H7 (cell line): ENCODE data around the gene TEX22. TPM values are rescaled to one million over a fixed set of nuclear protein-coding genes. Genes with fewer than 3 reads are reported as not detected.

ENCODE experiments used
- DNase-seq: peaks from one replicate; pipeline ENCODE4 v3.0.0; 2012
- H3K27me3 ChIP-seq: 2 replicates; pipeline ENCODE4 v1.6.0; 2011; ENCODE audit warnings: mild to moderate bottlenecking, low read length; ENCODE audit not compliant: control insufficient read depth, insufficient read depth
- H3K36me3 ChIP-seq: replicated peaks from 2 replicates; pipeline ENCODE4 v1.5.1; 2011; ENCODE audit warnings: low read length; ENCODE audit not compliant: control insufficient read depth, insufficient read depth
- H3K4me3 ChIP-seq: 2 replicates; pipeline ENCODE4 v1.5.1; 2011; ENCODE audit warnings: low read depth, mild to moderate bottlenecking, control low read depth, low read length, moderate library complexity; ENCODE audit not compliant: insufficient read depth
- total RNA-seq: library from RNA; depleted of rRNA; stranded (reverse); fragments of >200 nt; shearing (Covaris generic); gene quantifications from 2 replicates; pipeline ENCODE4 v1.2.3, GENCODE V29; 2014

TEX22 gene
- total RNA-seq, 1 experiment from 2014 or later = 0.42 TPM

DNA sequence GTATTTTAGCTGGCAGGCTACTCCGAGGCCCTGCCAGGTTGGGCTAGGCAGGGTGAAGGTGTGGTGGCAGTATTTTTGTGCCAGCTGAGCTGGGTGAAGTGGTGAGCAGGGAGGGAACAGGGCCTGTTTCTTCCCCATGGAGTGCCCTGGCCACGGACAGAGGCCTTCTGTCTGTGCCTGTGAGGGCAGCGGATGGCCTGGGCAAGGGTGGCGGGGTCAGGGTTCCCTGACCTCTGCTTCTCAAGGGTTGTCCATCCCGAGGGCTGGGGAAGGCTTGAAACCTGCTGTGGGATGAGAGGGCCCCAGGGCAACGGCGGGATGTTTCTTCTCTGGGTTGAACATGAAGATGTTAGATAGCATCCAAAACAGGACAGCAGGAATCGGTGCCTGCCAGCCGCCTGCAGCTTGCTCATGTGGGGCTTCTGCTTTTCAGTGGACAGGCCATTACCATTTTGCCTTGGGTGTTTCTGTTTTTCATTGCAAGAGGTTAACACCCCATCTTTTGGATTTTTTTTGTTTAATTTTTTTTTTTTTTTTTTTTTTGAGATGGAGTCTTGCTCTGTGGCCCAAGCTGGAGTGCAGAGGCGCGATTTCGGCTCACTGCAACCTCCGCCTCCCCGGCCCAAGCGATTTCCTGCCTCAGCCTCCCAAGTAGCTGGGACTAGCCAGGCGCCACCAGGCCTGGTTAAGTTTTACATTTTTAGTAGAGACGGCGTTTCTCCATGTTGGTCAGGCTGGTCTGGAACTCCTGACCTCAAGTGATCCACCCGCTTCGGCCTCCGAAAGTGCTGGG is 24.6 kb downstream of the TEX22 start:
- DNase-seq = peak; percentile 54
- Histone ChIP-seq H3K36me3 (peaks cover 2% of the 10 kb centered on the region), H3K27me3 (no peaks in the 10 kb centered on the region), H3K4me3 (no peak overlapping the region)

DNA sequence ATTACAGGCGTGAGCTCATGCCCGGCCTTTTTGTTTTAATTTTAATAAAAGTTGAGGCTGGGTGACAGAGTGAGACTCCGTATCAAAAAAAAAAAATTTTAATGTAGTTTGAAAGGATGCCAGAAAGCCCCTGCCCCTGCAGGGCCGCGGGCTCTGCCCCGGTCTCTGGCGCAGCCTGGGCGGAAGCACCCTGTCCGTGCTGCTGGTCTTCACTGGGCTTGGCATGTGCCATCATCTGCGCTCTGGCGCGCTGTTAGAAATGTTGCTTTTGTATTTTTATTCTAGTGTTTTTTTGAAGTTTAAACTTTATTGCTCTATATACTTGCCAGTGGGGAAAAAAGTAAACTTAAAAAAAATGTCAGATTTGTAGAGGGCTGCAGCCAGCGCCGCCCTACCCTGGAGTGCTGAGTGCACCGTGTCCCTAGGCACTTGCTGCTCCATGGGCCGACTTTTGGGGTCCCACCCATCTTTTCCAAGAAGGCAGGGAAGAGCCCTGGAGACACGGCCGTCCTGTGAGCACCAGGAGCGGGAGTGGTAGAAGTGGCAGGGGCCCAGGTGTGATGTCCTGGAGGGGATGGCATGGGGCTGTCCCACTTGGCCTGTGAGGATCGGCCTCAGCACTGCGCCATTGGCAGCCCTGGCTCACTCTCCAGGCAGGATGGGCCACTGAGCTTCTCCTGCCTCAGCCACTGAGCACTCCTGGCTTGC is 25.3 kb downstream of the TEX22 start:
- DNase-seq = peak; percentile 58
- Histone ChIP-seq H3K4me3 (no peak overlapping the region), H3K36me3 (peaks cover 4% of the 10 kb centered on the region), H3K27me3 (no peaks in the 10 kb centered on the region)

GRCh38 chr14:105424861-105425260 is 26.5 kb downstream of the TEX22 start:
- Histone ChIP-seq H3K36me3 (peaks cover 4% of the 10 kb centered on the region), H3K27me3 (no peaks in the 10 kb centered on the region), H3K4me3 (no peak overlapping the region)
- peak; percentile 52 for DNase-seq

DNA sequence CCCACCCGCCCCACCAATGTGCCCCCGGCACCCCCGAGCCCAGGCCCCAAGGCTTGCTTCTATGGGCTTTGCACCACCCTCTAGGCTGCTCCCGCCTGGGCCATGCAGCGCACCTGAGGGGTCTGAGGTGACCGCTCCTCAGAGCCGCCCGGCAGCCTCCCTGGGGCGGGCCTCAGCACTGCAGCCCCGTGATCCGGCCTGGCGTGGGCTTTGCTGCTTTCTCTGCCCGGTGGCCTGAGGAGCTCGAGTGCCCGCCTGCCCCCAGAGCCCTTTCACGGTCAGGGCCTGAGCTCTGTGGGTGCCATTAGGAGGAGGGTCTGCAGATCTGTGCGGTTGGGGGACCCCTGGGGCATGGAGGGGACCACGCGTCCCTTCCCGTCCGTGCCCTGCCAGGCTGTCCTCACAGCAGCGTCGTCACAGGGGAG is 27.5 kb downstream of the TEX22 start:
- Histone ChIP-seq H3K4me3 (no peak overlapping the region), H3K27me3 (no peaks in the 10 kb centered on the region), H3K36me3 (peaks cover 4% of the 10 kb centered on the region)
- peak; percentile 67 for DNase-seq

DNA sequence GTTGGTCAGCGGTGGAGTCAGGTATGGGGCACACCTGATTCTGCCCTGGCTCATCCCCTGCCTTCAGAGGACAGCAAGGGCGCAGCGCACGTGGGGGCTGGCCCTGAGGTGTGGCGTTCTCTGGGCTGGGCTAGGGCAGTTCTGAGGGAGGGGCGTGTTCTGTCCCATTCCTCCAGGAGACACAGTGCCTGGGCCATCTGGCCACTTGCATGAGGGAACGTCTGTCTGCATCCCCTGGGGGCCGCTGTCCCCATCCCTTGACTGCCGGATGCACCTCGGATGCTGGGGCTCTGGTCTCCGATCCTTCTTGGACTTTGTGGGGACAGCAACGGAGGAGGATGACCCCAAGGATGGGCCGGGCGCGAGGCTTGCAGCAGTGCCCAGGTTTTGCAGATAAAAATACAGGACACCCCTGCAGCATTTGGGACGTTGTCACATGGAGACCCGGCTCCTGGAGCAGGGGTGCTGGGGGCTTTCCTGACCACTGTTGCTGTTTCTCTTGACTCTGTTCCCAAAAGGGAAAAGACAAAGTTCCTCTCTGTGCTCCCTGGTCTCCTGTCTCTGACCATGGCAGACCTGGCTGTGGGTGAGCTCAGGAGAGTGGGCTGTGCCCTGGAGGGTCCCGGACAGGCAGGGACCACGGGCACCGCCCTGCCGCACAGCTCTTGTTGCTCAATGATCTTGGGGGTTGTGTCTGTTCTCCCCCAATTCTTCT is 28.2 kb downstream of the TEX22 start:
- Histone ChIP-seq H3K36me3 (peaks cover 4% of the 10 kb centered on the region), H3K27me3 (no peaks in the 10 kb centered on the region), H3K4me3 (no peak overlapping the region)
- peak; percentile 63 for DNase-seq

DNA sequence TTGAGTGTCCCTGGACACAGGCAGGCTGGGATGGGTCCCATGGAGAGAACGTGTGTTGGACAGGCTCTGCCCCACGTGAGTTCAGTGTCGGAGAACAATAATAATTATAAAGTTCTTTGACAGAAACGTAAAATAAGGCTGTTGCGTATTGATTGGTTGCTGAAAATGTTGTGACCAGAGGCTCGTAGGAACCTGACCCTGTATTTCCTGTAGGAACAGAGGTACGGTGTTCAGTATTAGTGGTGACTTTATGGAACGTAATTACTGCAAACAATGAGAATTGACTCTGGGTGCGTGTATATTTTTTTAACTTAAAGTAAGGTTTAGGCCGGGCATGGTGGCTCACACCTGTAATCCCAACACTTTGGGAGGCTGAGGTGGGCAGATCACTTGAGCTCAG is 29.1 kb downstream of the TEX22 start:
- peak; percentile 30 for DNase-seq
- Histone ChIP-seq H3K36me3 (peaks cover 4% of the 10 kb centered on the region), H3K27me3 (no peaks in the 10 kb centered on the region), H3K4me3 (no peak overlapping the region)

GRCh38 chr14:105427936-105428485 is 29.7 kb downstream of the TEX22 start:
- DNase-seq = peak; percentile 22
- Histone ChIP-seq H3K4me3 (no peak overlapping the region), H3K36me3 (peaks cover 4% of the 10 kb centered on the region), H3K27me3 (no peaks in the 10 kb centered on the region)

- peaks cover 4% of the 10 kb centered on the region for H3K36me3 ChIP-seq
- no peak for DNase-seq
- H3K4me3 ChIP-seq = no peak overlapping the region
- no peaks in the 10 kb centered on the region for H3K27me3 ChIP-seq
Measured at GRCh38 chr14:105430042-105430441, 31.7 kb downstream of the TEX22 start.

- no peak overlapping the region for H3K4me3 ChIP-seq
- H3K27me3 ChIP-seq = no peaks in the 10 kb centered on the region
- peaks cover 4% of the 10 kb centered on the region for H3K36me3 ChIP-seq
- no peak for DNase-seq
Measured at GRCh38 chr14:105430565-105430964, 32.2 kb downstream of the TEX22 start.

DNA sequence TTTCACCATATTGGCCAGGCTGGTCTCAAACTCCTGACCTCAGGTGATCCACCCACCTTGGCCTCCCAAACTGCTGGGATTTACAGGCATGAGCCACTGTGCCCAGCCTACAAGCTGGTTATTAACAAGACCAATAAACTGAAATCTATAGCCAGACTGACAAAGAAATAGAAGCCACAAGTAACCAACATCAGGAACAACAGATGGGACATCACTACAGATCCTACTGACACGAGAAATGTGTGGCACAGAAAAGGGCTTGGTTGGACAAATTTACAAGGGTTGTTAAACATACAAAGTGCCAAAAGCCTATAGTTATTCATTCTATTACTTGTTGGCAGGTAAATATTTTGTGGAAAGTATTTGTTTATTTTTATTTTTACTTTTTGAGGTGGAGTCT is 32.9 kb downstream of the TEX22 start:
- Histone ChIP-seq H3K4me3 (no peak overlapping the region), H3K27me3 (no peaks in the 10 kb centered on the region), H3K36me3 (peaks cover 4% of the 10 kb centered on the region)
- no peak for DNase-seq

DNA sequence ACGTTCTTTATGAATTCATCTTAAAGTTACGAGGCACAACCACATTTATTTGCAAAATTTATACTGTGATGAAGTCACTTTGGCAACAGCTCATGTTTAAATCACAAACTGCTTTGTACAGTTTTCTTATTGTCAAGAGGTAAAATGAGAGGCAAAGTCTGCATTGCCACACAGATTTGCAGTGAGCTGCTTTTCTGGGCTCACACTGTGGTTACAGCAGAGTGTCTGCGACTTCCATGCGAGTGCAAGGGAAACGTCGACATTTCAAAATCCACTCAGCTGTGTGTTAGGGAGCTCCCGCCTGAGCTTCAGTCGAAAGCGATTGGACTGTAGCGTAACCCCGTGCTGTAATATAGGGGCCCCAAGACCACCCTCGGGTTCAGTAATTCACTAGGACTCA is 34.3 kb downstream of the TEX22 start:
- no peak for DNase-seq
- Histone ChIP-seq H3K4me3 (no peak overlapping the region), H3K36me3 (peaks cover 2% of the 10 kb centered on the region; the same call in 1 of the 2 replicates), H3K27me3 (no peaks in the 10 kb centered on the region)

GRCh38 chr14:105433161-105433605 is 34.8 kb downstream of the TEX22 start:
- H3K36me3 ChIP-seq = peaks cover 2% of the 10 kb centered on the region; the same call in 1 of the 2 replicates
- DNase-seq = peak; percentile 77
- no peaks in the 10 kb centered on the region for H3K27me3 ChIP-seq
- no peak overlapping the region for H3K4me3 ChIP-seq

GRCh38 chr14:105436402-105436801 is 38.1 kb downstream of the TEX22 start:
- Histone ChIP-seq H3K27me3 (no peaks in the 10 kb centered on the region), H3K4me3 (no peak overlapping the region), H3K36me3 (peaks cover 3% of the 10 kb centered on the region; the same call in 1 of the 2 replicates)
- DNase-seq = no peak

DNA sequence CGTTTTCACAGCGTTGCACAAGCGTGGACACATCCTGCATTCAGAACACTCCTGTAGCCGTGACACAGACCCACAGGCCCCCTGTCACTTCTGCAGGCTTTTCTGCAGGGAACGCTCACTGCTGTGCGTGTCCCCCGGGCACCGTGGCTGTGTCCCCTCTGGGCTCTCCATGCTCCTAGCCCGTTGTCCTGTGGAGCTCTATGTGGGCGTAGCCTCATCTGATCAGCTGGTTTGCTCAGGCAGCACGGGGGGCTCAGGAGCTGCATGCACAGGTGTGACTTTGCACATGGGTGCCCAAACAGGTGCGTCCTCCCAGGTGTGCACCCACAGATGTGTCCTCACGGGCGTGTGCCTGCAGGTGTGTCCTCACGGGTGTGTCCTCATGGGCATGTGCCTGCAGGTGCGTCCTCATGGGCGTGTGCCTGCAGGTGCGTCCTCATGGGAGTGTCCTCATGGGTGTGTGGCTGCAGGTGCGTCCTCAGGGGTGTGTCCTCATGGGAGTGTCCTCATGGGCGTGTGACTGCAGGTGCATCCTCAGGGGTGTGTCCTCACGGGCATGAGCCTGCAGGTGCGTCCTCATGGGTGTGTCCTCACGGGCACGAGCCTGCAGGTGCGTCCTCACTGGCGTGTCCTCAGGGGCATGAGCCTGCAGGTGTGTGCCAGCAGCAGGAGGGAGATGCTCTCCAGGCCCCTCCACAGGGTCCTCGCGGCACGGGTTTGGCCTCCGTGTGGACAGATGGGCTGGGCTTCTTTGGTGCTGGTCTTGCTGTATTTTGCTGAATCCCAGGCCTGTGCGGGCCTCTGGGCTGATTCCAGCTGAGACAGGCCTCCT is 38.8 kb downstream of the TEX22 start:
- no peak for DNase-seq
- no peak overlapping the region for H3K4me3 ChIP-seq
- H3K27me3 ChIP-seq = no peaks in the 10 kb centered on the region
- H3K36me3 ChIP-seq = peaks cover 3% of the 10 kb centered on the region; the same call in 1 of the 2 replicates
